HUES6 (cell line): ENCODE results near the gene ORC3.
"Not testable (repeated sequence)": the region's sequence is repeated elsewhere in the genome, so short reads cannot be mapped to it uniquely, and the experiment has no call there.

ENCODE experiments used
- H3K27ac ChIP-seq: 2 replicates; pipeline ENCODE4 v1.7.0; 2013; ENCODE audit warnings: low read depth, mild to moderate bottlenecking, low read length, inconsistent platforms
- H3K27me3 ChIP-seq: 2 replicates; pipeline ENCODE4 v1.6.1; 2013; ENCODE audit warnings: low read length; ENCODE audit not compliant: control insufficient read depth, insufficient read depth
- H3K36me3 ChIP-seq: 2 replicates; pipeline ENCODE4 v1.6.1; 2013; ENCODE audit warnings: low read length; ENCODE audit not compliant: control insufficient read depth, insufficient read depth
- H3K4me1 ChIP-seq: 2 replicates; pipeline ENCODE4 v1.6.1; 2013; ENCODE audit warnings: low read length; ENCODE audit not compliant: control insufficient read depth, insufficient read depth
- H3K4me3 ChIP-seq: 2 replicates; pipeline ENCODE4 v1.5.1; 2013; ENCODE audit warnings: low read depth, low read length
- H3K9ac ChIP-seq: one replicate; pipeline ENCODE4 v1.6.1; 2013; ENCODE audit warnings: mild to moderate bottlenecking, low read length
- H3K9me3 ChIP-seq: 2 replicates; pipeline ENCODE4 v1.6.1; 2013; ENCODE audit warnings: low read depth, low read length; ENCODE audit not compliant: control insufficient read depth, insufficient read depth

Gene ORC3

DNA sequence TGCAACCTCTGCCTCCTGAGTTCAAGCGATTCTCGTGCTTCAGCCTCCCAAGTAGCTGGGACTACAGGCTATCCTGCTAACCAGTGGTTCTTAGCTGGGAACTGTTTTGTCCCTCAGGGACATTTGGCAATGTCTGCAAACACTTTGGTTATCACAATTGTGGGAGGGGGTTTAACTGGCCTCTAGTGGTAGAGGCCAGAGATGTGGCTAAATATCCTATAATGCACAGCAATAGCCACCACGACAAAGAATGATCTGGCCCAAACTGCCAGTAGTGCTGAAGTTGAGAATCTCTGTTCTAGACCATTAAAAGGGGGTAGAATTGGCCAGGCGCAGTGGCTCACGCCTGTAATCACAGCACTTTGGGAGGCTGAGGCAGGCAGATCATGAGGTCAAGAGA, 83.3 kb downstream of the ORC3 start:
- Histone ChIP-seq H3K27me3 (no peaks in the 10 kb centered on the region), H3K9me3 (no peaks in the 10 kb centered on the region), H3K9ac (no peak overlapping the region), H3K4me3 (no peak overlapping the region), H3K4me1 (peaks cover 10% of the 10 kb centered on the region; the same call in 1 of the 2 replicates), H3K27ac (no peak overlapping the region), H3K36me3 (peaks cover 76% of the 10 kb centered on the region)

DNA sequence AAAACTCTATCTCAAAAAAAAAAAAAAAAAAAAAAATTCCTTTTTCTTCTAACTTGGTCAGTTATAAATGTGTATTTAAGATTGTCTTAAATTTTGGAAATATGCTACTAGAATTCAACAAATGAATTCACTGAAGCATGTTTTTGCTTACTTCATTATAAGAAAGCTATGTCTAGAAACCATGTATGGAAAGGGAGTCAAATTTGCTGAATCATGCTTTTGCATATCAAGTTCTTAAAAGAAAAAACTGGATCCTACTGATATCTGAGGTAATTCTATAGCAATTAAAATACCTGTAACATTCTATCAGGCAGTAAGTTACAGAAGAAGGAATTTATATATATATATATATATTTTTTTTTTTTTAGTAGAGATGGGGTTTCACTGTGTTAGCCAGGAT, 84.4 kb downstream of the ORC3 start:
- Histone ChIP-seq H3K4me3 (no peak overlapping the region), H3K9me3 (no peaks in the 10 kb centered on the region), H3K9ac (no peak overlapping the region), H3K36me3 (peaks cover 75% of the 10 kb centered on the region), H3K27me3 (no peaks in the 10 kb centered on the region), H3K4me1 (peaks cover 10% of the 10 kb centered on the region; the same call in 1 of the 2 replicates), H3K27ac (no peak overlapping the region)

DNA sequence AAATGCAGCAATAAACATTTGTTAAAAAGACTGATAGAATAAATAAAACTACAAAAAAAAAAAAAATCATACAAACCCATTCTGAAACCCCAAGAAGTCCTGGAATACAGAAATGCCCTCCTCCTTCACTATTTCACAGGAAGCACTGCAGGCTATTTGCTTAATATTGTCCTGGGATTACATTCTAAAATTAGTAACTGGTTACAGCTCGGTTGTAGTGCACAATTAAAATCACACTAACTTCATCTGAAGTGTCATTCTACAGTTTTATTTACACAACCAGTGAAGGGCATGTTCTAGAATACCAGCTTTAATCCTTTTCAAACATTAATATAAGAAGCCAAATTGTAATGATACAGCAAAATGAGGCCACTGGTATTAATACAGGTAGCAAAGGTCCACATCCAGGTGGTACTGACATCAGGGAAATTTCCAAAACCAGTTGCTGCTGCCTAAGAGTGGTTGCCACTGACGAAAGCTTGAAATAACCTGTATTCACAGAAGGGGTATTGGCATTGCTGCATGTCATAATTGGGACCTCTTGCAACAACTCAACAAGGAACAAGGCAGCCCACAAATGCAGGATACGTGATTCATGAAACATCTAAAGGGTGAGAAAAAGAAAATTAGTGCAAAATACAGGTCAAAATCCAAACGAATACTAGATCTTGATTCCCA, 85.2 kb downstream of the ORC3 start:
- Histone ChIP-seq H3K4me1 (peaks cover 10% of the 10 kb centered on the region; the same call in 1 of the 2 replicates), H3K36me3 (peaks cover 81% of the 10 kb centered on the region), H3K9me3 (no peaks in the 10 kb centered on the region), H3K27me3 (no peaks in the 10 kb centered on the region), H3K9ac (no peak overlapping the region), H3K27ac (no peak overlapping the region), H3K4me3 (no peak overlapping the region)

DNA sequence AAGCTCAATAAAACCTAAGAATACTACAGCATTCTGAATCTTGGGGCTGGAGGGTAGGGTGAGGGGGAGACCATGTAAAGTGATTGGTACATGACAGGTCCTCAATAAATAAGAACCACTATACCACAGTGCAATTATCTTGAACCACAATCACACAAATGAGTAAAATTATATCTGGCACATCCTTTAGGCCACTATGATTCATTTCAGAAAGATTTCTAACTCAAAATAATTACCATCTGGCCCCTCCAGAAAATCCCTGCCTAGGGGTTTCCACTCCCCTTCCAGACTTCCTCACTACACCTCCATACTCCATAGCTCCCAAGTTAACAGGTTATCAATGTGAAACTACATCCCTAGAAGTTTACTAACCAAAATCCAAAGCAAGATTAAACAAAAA, 92.4 kb downstream of the ORC3 start:
- H3K9ac ChIP-seq, result no peak overlapping the region
- H3K4me1 ChIP-seq, result no peaks in the 10 kb centered on the region
- no peak overlapping the region for H3K4me3 ChIP-seq
- H3K27ac ChIP-seq, result no peak overlapping the region
- no peaks in the 10 kb centered on the region for H3K27me3 ChIP-seq
- peaks cover 42% of the 10 kb centered on the region for H3K36me3 ChIP-seq
- H3K9me3 ChIP-seq, result no peaks in the 10 kb centered on the region

DNA sequence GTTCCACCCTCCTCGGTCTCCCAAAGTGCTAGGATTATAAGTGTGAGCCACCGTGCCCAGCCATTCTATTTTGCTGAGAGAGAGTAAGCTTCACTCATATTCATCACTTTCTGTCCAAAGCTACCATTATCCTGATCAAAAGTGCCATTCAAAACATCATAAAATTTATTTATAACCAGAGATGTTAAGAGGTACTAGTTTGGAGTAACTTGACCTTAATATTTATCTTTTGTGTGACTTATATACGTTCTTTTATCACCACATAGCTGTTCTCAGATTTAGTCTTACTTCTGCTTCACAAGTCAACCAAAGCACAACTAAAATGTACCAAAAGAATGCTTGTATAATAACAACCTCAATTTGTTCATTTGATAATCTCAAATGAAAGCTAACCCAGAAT, 94.0 kb downstream of the ORC3 start:
- H3K9ac ChIP-seq, result no peak overlapping the region
- no peaks in the 10 kb centered on the region for H3K27me3 ChIP-seq
- no peak overlapping the region for H3K4me3 ChIP-seq
- H3K4me1 ChIP-seq, result no peaks in the 10 kb centered on the region
- H3K9me3 ChIP-seq, result no peaks in the 10 kb centered on the region
- no peak overlapping the region for H3K27ac ChIP-seq
- H3K36me3 ChIP-seq, result peaks cover 30% of the 10 kb centered on the region

DNA sequence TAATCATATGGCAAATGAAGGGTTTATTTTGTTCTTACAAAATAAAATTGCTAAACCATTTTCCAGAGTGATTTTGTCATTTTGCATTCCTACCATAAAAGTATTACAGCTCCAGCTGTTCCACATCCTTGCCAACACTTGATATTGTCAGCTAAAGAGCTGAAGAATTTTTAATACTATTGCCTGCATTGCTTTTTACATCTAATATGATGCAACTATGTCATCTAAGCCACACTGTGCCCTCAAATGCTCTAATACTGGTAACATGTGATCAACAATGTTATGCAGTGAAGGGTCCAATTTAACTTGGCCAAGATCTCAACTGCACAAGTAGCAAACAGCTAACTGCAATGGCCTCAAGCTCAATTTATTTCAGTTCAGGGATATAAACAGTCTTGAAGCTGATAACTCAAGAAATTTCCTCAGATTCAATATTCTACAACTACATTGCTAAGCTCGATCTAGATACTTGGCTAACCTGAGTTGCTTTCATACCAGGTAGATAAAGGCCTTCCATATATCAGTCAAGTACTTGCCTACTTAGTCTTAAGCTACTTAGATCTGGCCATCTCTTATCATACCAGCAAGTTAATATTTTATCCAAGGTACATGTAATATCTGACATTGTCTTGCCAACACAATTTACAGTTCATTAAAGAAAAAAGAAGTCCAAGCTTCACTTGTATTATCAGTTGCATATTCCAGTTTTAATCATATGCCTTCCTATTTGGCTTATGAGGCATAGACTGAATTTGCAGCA, 95.1 kb downstream of the ORC3 start:
- H3K27me3 ChIP-seq, result no peaks in the 10 kb centered on the region
- no peaks in the 10 kb centered on the region for H3K9me3 ChIP-seq
- no peak overlapping the region for H3K9ac ChIP-seq
- H3K4me3 ChIP-seq, result no peak overlapping the region
- peaks cover 19% of the 10 kb centered on the region for H3K36me3 ChIP-seq
- 0 out of 2 replicates have a peak, but pooled peaks cover under 1% of the 10 kb centered on the region for H3K4me1 ChIP-seq
- H3K27ac ChIP-seq, result no peak overlapping the region

DNA sequence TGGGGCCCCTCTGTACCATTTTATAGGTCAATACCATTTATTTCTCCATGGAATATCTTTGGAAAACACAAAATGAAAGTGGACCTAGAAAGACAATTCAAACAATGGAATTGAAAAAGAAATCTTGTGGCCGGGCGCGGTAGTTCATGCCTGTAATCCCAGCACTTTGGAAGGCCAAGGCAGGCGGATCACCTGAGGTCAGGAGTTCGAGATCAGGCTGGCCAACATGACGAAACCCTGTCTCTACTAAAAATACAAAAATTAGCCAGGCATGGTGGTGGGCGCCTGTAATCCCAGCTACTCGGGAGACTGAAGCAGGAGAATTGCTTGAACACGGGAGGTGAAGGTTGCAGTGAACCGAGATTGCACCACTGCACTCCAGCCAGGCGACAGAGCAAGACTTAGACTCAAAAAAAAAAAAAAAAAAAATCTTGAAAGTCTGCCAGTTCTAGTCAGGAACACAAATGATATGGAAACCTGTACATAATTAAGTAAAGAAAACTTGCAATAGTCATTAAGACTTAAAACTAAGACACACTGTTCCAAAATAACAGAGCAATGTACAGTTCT, 96.8 kb downstream of the ORC3 start:
- H3K9ac ChIP-seq, H3K36me3 ChIP-seq, H3K27ac ChIP-seq, H3K9me3 ChIP-seq, H3K27me3 ChIP-seq, H3K4me3 ChIP-seq: not testable (repeated sequence)
- peaks cover 15% of the 10 kb centered on the region for H3K4me1 ChIP-seq

DNA sequence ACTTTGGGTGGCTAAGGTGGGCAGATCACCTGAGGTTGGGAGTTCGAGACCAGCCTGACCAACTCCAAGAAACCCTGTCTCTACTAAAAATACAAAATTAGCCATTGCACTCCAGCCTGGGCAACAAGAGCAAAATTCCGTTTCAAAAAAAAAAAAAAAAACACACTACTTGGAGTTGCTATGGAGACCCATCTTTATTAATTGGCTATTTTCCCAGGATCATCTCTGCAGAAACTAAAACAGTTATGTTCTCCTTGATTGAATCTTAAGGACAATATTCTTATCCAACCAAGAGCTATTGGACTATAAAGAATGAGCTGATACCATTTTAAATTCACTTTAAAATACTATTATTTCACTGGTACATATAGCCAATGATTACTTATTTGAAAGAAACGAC, 97.4 kb downstream of the ORC3 start:
- H3K9ac ChIP-seq, result no peak overlapping the region
- no peaks in the 10 kb centered on the region for H3K9me3 ChIP-seq
- no peak overlapping the region for H3K27ac ChIP-seq
- H3K4me1 ChIP-seq, result peaks cover 20% of the 10 kb centered on the region
- no peak overlapping the region for H3K4me3 ChIP-seq
- H3K27me3 ChIP-seq, result no peaks in the 10 kb centered on the region
- peaks cover 6% of the 10 kb centered on the region; the same call in 1 of the 2 replicates for H3K36me3 ChIP-seq

DNA sequence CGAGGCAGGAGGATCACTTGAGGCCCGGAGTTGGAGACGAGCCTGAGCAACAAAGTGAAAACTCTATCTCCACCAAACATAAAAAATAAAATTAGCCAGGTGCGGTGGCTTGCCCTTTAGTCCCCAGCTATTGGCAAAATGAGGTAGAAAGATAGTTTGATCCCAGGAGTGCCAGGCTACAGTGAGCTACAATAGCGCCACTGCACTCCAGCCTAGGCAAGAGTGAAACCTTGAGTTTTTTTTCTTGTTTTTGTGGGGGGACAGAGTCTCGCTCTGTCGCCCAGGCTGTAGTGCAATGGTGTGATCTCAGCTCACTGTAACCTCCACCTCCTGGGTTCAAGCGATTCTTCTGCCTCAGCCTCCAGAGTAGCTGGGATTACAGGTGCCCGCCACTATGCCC, 98.0 kb downstream of the ORC3 start:
- not testable (repeated sequence) for H3K27me3 ChIP-seq, H3K9ac ChIP-seq, H3K9me3 ChIP-seq, H3K27ac ChIP-seq, H3K36me3 ChIP-seq, H3K4me3 ChIP-seq
- H3K4me1 ChIP-seq, result peaks cover 24% of the 10 kb centered on the region

DNA sequence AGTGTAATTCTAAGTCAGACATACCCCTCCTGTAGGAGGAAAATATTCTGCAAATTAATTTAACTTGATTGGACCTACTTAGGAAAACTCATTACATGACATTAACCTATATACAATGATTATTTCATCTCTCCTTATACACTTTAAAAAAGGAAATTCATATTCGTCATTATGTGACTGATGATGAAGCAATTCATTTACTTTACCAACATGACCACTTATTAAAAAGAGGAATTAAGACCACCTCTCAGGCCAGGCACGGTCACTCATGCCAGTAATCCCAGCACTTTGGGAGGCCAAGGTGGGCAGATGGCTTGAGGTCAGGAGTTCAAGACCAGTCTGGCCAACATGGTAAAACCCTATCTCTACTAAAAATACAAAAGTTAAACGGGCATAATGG, 100.5 kb downstream of the ORC3 start:
- Histone ChIP-seq H3K27me3 (no peaks in the 10 kb centered on the region), H3K9me3 (no peaks in the 10 kb centered on the region), H3K27ac (no peak overlapping the region), H3K4me1 (peaks cover 38% of the 10 kb centered on the region), H3K36me3 (peaks cover 3% of the 10 kb centered on the region; the same call in 1 of the 2 replicates), H3K4me3 (no peak overlapping the region), H3K9ac (no peak overlapping the region)

DNA sequence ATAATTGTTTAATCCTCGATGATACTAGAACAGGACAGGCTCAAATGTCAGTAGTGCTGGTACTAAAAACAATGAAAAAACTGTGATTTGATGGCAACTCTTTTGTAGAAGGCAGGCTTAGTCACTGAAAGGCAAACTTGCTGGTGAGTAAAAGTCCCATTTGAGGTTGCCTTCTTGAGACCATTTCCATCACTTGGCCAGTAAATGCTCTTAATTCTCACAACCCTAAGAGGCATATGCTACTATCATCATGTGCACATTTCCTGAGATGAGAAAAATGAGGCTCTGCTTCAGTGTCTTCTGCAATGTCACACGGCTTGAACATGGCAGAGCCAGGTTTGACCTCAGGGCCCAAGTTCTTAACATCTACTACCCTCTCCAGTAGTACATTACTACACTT, 102.2 kb downstream of the ORC3 start:
- H3K9ac ChIP-seq, result no peak overlapping the region
- H3K9me3 ChIP-seq, result no peaks in the 10 kb centered on the region
- H3K27ac ChIP-seq, result no peak overlapping the region
- H3K36me3 ChIP-seq, result no peaks in the 10 kb centered on the region; the same call in none of the 2 replicates
- peaks cover 45% of the 10 kb centered on the region for H3K4me1 ChIP-seq
- no peak overlapping the region for H3K4me3 ChIP-seq
- no peaks in the 10 kb centered on the region for H3K27me3 ChIP-seq
